ENCODE data around the gene EEF2KMT. TPM values are rescaled to one million over a fixed set of nuclear protein-coding genes. Genes with fewer than 3 reads are reported as not detected.

EEF2KMT gene
- total RNA-seq, 1 experiment from 2014 or later, result 18.8 TPM

- DNase-seq (ENCODE audit: low spot score), result no peak
- in situ Hi-C loops (cut with HindIII; ENCODE audit: low sequenced_read_pairs), result no loop called here
Measured at GRCh38 chr16:5073279-5073629, 24.3 kb downstream of the EEF2KMT start.

GRCh38 chr16:5072334-5073278 lies 25.0 kb downstream of the EEF2KMT start:
- in situ Hi-C loops (cut with HindIII; ENCODE audit: low sequenced_read_pairs), result no loop called here
- peak; percentile 13 for DNase-seq (ENCODE audit: low spot score)

- peak; percentile 81 for DNase-seq (ENCODE audit: low spot score)
- in situ Hi-C loops (cut with HindIII; ENCODE audit: low sequenced_read_pairs), result no loop called here
Measured at GRCh38 chr16:5071681-5072333, 25.8 kb downstream of the EEF2KMT start, which contains the start of gene ALG1. ALG1 (plus strand) TSS chr16:5071843; CDS start chr16:5071850, 7 bp downstream.

GRCh38 chr16:5071341-5071680 lies 26.3 kb downstream of the EEF2KMT start:
- no peak for DNase-seq (ENCODE audit: low spot score)
- in situ Hi-C loops (cut with HindIII; ENCODE audit: low sequenced_read_pairs), result no loop called here

- in situ Hi-C loops (cut with HindIII; ENCODE audit: low sequenced_read_pairs), result no loop called here
- no peak for DNase-seq (ENCODE audit: low spot score)
Measured at GRCh38 chr16:5070431-5071186, 27.0 kb downstream of the EEF2KMT start.

GRCh38 chr16:5069854-5070253 lies 27.7 kb downstream of the EEF2KMT start:
- in situ Hi-C loops (cut with HindIII; ENCODE audit: low sequenced_read_pairs), result no loop called here
- no peak for DNase-seq (ENCODE audit: low spot score)

- in situ Hi-C loops (cut with HindIII; ENCODE audit: low sequenced_read_pairs), result no loop called here
- no peak for DNase-seq (ENCODE audit: low spot score)
Measured at GRCh38 chr16:5069048-5069447, 28.5 kb downstream of the EEF2KMT start.

GRCh38 chr16:5066511-5066910 lies 31.1 kb downstream of the EEF2KMT start:
- DNase-seq (ENCODE audit: low spot score), result no peak
- in situ Hi-C loops (cut with HindIII; ENCODE audit: low sequenced_read_pairs), result no loop called here

- in situ Hi-C loops (cut with HindIII; ENCODE audit: low sequenced_read_pairs), result no loop called here
- peak; percentile 70 for DNase-seq (ENCODE audit: low spot score)
Measured at GRCh38 chr16:5065813-5066212, 31.8 kb downstream of the EEF2KMT start, which contains the start of gene C16orf89. C16orf89 (minus strand) TSS chr16:5065956; CDS start chr16:5065908, 48 bp downstream.

- in situ Hi-C loops (cut with HindIII; ENCODE audit: low sequenced_read_pairs), result no loop called here
- DNase-seq (ENCODE audit: low spot score), result no peak
Measured at GRCh38 chr16:5065326-5065725, 32.3 kb downstream of the EEF2KMT start.

- in situ Hi-C loops (cut with HindIII; ENCODE audit: low sequenced_read_pairs), result no loop called here
- peak; percentile 15 for DNase-seq (ENCODE audit: low spot score)
Measured at GRCh38 chr16:5064915-5065314, 32.7 kb downstream of the EEF2KMT start.

- in situ Hi-C loops (cut with HindIII; ENCODE audit: low sequenced_read_pairs), result no loop called here
- no peak for DNase-seq (ENCODE audit: low spot score)
Measured at GRCh38 chr16:5062790-5063765, 34.5 kb downstream of the EEF2KMT start.

GRCh38 chr16:5062051-5062450 lies 35.5 kb downstream of the EEF2KMT start:
- DNase-seq (ENCODE audit: low spot score), result no peak
- in situ Hi-C loops (cut with HindIII; ENCODE audit: low sequenced_read_pairs), result no loop called here

- in situ Hi-C loops (cut with HindIII; ENCODE audit: low sequenced_read_pairs), result no loop called here
- DNase-seq (ENCODE audit: low spot score), result no peak
Measured at GRCh38 chr16:5060073-5060641, 37.4 kb downstream of the EEF2KMT start.

- no peak for DNase-seq (ENCODE audit: low spot score)
- in situ Hi-C loops (cut with HindIII; ENCODE audit: low sequenced_read_pairs), result no loop called here
Measured at GRCh38 chr16:5059386-5060072, 38.1 kb downstream of the EEF2KMT start.

GRCh38 chr16:5058476-5058875 lies 39.1 kb downstream of the EEF2KMT start:
- in situ Hi-C loops (cut with HindIII; ENCODE audit: low sequenced_read_pairs), result no loop called here
- no peak for DNase-seq (ENCODE audit: low spot score)

GRCh38 chr16:5056352-5056751 lies 41.2 kb downstream of the EEF2KMT start:
- in situ Hi-C loops (cut with HindIII; ENCODE audit: low sequenced_read_pairs), result no loop called here
- no peak for DNase-seq (ENCODE audit: low spot score)
